Frontal cortex (tissue), 4 donors: ENCODE data around the gene UBE2QL1. TPM values are rescaled to one million over a fixed set of nuclear protein-coding genes. Genes with fewer than 3 reads are reported as not detected.
"Not testable (repeated sequence)": the region's sequence is repeated elsewhere in the genome, so short reads cannot be mapped to it uniquely, and the experiment has no call there.

ENCODE experiments used
- DNase-seq, 2 donors: peaks; one replicate each; pipeline ENCODE4 v3.0.0; 2012; ENCODE audit warnings: low spot score in 2 of 2
- FAIRE-seq: peaks from 2 replicates; lab custom pipeline; 2012; peaks lifted over from hg19 to GRCh38; lab: Jason Lieb, UNC
- total RNA-seq: library from RNA; depleted of rRNA; stranded (reverse); fragments of >200 nt; gene quantifications from one replicate; pipeline ENCODE4 v1.2.3, GENCODE V29; 2014
- donor health status: control.
- donor health status: control.
- donor health status: control.

The UBE2QL1 gene
- total RNA-seq, 1 donor from 2014 or later: 39.1 TPM

DNA sequence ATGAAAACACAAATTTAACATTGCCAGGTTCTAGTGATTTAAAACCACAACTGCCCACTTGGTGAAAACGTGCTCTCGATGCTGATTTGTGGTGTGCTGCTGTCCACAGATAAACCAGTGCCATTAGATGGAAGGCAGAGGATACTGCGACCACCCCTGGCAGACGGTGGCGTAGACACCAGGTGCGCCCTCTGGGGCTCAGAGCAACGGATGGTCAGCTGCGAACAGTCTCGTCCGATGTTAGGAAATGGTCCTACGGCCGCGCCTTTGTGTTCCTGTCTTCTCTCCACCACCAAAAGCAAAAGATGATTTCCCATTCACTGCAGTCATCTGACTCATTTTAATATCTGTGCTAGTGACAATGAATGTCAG, 43.2 kb downstream of the UBE2QL1 start:
- DNase-seq (no peak), FAIRE-seq (no peak)

GRCh38 chr5:6492934-6493333, 44.3 kb downstream of the UBE2QL1 start:
- FAIRE-seq (no peak), DNase-seq (no peak)

DNA sequence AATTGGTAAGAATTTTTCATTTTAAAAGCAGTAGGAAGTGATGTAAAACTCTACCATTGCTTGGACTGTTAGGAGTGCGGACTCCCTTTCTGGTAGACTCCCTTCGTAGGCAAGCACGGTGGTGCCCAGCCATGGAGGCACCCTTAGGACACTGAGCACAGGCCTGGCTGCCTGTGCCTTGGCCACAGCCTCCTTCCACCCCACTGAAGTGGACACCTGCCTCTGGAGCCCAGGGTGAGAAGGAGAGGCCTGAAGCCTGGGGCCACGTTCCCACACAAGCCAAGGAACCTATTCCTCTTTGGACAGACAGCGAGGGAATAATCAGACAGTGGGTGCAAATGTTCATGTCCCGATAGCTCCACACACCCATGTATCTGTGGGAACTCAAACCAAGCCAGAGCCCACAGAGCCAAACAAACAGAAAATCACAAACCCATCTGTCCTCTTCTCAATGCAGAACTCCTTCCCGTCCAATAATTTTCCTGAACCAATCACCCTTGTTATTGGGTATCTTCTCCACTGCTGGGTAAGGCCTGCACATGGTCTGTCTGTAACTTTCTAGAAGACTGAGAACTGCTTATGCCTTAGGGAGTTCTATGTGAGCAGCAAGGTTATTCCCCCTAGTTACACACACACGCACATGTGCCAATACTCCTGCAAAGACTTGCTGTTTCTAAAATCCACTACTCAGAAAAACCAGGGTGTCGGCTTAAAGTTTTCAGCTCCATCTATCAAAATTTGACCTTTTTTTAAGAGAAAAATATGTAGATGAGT, 45.2 kb downstream of the UBE2QL1 start:
- DNase-seq (no peak), FAIRE-seq (no peak)

- FAIRE-seq (no peak), DNase-seq (no peak)
These were observed 46.3 kb downstream of the UBE2QL1 start for GRCh38 chr5:6494939-6495338.

- FAIRE-seq (no peak), DNase-seq (no peak)
These were observed 47.0 kb downstream of the UBE2QL1 start for GRCh38 chr5:6495433-6496206.

DNA sequence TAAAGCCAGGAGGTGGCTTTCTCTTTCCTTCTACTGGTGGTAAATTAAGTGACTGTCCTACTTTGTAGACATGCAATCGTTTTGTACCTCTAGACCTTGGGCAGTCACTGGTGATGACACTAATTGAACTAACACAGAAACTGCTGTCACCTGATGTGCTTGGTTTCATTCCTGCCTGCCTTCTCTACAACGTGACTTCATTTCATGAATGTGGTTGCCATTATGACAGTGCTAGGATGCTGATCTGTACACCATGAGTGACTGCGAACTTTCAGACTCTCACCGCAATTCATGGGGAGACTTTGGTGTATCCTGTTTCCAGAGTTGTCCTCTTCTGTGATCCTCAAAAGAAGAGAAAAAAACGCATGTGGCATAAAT, 47.5 kb downstream of the UBE2QL1 start:
- FAIRE-seq: no peak
- DNase-seq: no peak

- DNase-seq (no peak), FAIRE-seq (no peak)
These were observed 48.0 kb downstream of the UBE2QL1 start for GRCh38 chr5:6496636-6497035.

DNA sequence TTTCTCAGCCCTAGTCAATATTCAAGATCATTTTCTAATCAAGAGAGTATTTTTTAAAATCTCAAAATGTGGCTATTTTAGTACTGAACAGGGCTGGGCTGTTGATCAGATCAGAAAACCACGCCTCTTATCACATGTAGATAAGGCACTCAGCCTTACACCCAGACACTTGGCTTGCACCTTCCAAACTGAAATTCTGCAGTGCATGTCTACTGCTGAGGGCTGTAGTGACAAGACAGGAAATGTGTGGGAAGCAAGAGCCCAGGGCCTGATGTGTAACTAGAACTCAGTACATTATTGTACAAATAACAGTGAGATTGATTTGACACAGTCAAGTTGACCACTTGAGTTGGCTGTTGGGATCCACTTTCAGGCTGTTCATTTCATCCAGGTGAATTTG, 48.6 kb downstream of the UBE2QL1 start:
- no peak for FAIRE-seq

DNA sequence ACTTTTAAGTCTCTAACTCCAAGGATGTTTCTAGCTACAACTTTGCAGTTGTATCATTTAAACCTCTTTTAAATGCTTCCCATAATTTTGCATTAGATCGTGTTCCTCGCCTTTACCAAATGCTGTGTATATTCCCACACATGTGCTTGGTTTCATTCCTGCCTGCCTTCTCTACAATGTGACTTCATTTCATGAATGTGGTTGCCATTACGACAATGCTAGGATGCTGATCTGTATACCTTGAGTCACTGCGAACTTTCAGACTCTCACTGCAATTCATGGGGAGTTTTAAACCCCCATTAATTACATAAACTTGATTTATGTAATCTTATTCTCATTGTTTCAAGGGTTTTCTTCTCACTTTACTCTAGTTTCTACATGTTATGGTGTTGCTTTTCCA, 50.3 kb downstream of the UBE2QL1 start:
- no peak for FAIRE-seq
- DNase-seq: no peak

More for the DNA sequence above, 48.6 kb downstream of the UBE2QL1 start:
- DNase-seq: no peak

GRCh38 chr5:6501701-6502100, 53.0 kb downstream of the UBE2QL1 start:
- DNase-seq (no peak), FAIRE-seq (no peak)

- DNase-seq: no peak
- FAIRE-seq: no peak
These were observed 53.8 kb downstream of the UBE2QL1 start for GRCh38 chr5:6502421-6502820.

- FAIRE-seq: no peak
- DNase-seq: no peak
These were observed 54.7 kb downstream of the UBE2QL1 start for GRCh38 chr5:6503342-6503741.

- no peak for DNase-seq
- no peak for FAIRE-seq
These were observed 56.2 kb downstream of the UBE2QL1 start for GRCh38 chr5:6504677-6505415.

GRCh38 chr5:6505416-6505755, 56.7 kb downstream of the UBE2QL1 start:
- DNase-seq: no peak
- no peak for FAIRE-seq

DNA sequence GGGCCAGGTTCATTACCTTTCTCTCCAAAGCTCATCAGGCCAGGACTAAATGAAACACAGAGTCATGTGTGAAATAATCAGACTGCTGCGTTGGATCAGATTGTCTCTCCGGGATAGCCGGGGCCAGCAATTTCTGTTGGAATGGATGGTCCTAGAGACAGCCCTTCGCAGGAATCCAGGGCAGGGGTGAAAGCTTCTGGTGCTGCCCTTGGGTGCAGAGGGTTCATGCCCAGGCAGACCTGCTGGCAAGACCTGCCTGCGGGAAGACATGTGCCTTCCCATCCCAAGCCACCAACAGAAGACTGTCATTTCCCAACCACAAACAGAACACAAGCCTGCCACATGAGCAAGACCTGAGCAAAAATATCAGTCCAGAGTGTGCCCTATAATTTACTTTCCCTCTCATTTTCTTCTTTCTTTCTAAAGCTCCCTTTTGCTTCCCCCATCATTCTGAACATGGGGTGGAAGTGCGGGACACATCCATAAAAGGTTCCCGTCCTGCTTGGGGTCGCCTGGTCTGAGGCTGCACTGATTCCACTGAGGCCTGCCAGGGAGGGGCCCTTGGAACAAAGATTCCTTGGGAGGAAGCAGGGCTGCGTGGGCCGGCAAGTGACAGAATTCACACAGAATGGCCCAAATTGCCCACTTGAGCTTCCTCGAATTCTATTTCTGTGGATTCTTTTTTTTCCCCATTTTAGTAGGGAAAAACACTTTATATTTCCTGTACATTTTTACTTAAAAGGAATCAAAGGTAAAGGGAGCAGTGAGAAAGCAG, 57.3 kb downstream of the UBE2QL1 start:
- DNase-seq (no peak), FAIRE-seq (no peak)

DNA sequence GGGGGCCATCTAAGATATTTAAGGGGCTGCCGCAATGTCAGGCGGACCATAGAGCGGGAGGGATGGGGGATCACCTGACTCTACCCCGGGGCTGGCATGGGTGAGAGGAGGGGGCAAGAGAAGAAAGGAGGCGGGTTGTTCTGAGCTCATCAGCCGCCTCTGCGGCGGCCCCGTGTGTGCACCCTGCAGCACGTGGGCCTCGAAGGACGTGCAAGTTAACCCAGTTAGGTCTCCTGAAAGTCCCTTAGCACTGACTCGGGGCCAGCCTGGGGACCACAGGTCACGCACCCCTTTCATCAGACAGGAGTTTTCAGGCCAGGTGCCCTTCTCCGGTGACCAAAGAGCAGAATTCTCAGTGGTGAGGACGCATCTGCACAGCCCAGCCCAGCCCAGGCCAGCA, 58.0 kb downstream of the UBE2QL1 start:
- no peak for FAIRE-seq
- DNase-seq: no peak

GRCh38 chr5:6508931-6509330, 60.3 kb downstream of the UBE2QL1 start:
- FAIRE-seq (no peak), DNase-seq (no peak)

DNA sequence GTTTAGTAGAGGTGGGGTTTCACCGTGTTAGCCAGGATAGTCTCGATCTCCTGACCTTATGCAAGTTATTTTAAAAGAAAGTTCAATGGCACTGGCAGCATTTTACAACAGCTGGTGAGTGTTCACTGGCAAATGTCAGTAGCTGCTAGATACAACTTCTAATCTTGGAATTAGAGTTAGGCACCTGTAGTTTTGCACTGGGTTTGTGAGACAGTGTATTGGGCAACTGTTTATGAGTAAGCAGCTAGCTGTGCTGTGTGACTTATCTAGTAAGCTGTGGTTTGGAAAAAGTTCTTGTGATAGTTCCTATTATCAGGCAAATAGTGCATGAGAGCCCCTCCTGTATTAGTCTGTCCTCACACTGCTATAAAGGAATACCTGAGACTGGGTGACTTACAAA, 61.5 kb downstream of the UBE2QL1 start:
- FAIRE-seq: no peak

DNA sequence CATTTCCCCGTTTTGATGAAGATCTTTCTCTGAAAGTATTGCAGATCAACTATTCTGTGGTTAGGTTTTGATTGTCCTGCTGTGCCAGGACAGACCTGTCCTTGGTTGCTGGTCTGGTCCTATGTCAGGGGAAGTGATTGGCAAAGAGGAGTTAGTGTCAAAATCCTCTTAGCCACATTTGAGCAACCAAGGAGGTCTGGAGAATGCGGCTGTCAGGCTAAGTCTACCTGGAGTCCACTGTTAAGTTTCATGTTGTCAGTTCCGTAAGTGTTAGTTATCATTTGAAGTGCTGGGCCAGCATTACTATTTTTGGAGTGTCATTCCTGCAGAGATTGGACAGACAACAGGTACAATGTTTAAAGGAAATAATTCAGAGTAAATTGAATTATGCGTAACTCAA, 62.3 kb downstream of the UBE2QL1 start:
- FAIRE-seq: no peak
- DNase-seq: no peak

More for the DNA sequence above, 61.5 kb downstream of the UBE2QL1 start:
- DNase-seq: no peak

DNA sequence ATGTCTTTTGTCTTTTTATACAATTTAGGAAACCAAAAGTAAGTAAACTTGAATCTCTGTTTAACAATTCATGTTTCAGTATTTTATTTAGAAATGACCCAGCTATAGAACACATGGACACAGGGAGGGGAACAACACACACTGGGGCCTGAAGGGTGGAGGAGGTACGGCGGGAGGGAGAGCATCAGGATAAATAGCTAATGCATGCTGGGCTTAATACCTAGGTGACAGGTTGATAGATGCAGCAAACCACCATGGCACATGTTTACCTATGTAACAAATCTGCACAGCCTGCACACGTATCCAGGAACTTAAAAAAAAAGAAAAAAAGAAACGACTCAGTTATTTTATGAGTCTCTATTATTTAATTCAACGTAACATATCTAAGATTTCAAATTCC, 67.2 kb downstream of the UBE2QL1 start:
- not testable (repeated sequence) for DNase-seq, FAIRE-seq
